ENCODE measurements around the gene DNAAF5.

Gene DNAAF5

DNA sequence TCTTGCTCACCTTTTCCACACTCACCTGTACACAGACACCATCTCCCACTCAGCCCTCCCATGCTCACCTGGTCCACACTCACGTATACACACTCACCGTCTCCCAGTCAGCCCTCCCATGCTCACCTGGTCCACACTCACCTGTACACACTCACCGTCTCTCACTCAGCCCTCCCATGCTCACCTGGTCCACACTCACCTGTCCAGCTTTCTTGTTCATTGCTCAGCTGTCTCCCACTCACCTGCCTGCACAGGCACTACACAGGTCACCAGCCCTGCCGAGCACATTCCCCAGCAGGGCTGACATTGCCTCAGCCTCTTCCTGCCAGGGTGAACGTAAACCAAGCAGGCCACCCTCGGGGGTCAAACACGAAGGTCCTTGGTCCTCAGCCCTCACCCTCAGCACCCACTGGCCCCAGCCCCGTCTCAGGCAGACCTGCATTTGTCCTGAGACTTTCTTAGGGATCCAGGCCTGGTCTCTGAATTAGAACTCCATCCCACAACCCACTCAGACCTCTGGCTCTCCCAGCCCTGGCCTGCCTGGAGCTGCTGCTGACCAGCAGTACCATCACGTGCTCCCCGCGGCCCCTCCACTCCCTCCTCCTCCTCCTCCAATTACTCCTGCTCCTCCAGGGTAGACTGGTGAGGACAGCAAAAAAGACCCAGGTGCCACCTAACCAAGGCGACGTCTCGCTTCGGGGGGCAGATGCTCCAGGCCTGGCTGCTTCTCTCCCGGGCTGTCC lies 12.8 kb upstream of the DNAAF5 start:
- H3K27me3 Mint-ChIP-seq (ENCODE audit: low read depth) = peaks cover 10% of the 10 kb centered on the region
- H3K4me3 Mint-ChIP-seq = peak overlapping the region; percentile 54
- peaks cover 7% of the 10 kb centered on the region for H3K36me3 Mint-ChIP-seq (ENCODE audit: low read depth)
- H3K27ac Mint-ChIP-seq = peak overlapping the region; percentile 59
- peaks cover 5% of the 10 kb centered on the region for H3K4me1 Mint-ChIP-seq (ENCODE audit: low read depth)
- H3K9me3 Mint-ChIP-seq = no peaks in the 10 kb centered on the region

GRCh38 chr7:714251-714671 lies 12.2 kb upstream of the DNAAF5 start:
- peaks cover 5% of the 10 kb centered on the region for H3K4me1 Mint-ChIP-seq (ENCODE audit: low read depth)
- no peak overlapping the region for H3K27ac Mint-ChIP-seq
- H3K4me3 Mint-ChIP-seq = no peak overlapping the region
- H3K9me3 Mint-ChIP-seq = no peaks in the 10 kb centered on the region
- peaks cover 7% of the 10 kb centered on the region for H3K36me3 Mint-ChIP-seq (ENCODE audit: low read depth)
- H3K27me3 Mint-ChIP-seq (ENCODE audit: low read depth) = peaks cover 10% of the 10 kb centered on the region

- peaks cover 3% of the 10 kb centered on the region for H3K36me3 Mint-ChIP-seq (ENCODE audit: low read depth)
- H3K4me1 Mint-ChIP-seq (ENCODE audit: low read depth) = peaks cover 5% of the 10 kb centered on the region
- H3K9me3 Mint-ChIP-seq = peaks cover 4% of the 10 kb centered on the region
- no peak overlapping the region for H3K4me3 Mint-ChIP-seq
- peaks cover 10% of the 10 kb centered on the region for H3K27me3 Mint-ChIP-seq (ENCODE audit: low read depth)
- H3K27ac Mint-ChIP-seq = no peak overlapping the region
Measured at GRCh38 chr7:716222-716621, 10.3 kb upstream of the DNAAF5 start.

- peaks cover 6% of the 10 kb centered on the region for H3K9me3 Mint-ChIP-seq
- H3K4me3 Mint-ChIP-seq = no peak overlapping the region
- peaks cover 5% of the 10 kb centered on the region for H3K4me1 Mint-ChIP-seq (ENCODE audit: low read depth)
- H3K36me3 Mint-ChIP-seq (ENCODE audit: low read depth) = peaks cover 4% of the 10 kb centered on the region
- H3K27me3 Mint-ChIP-seq (ENCODE audit: low read depth) = peaks cover 10% of the 10 kb centered on the region
- H3K27ac Mint-ChIP-seq = no peak overlapping the region
Measured at GRCh38 chr7:716636-717035, 9.9 kb upstream of the DNAAF5 start.

DNA sequence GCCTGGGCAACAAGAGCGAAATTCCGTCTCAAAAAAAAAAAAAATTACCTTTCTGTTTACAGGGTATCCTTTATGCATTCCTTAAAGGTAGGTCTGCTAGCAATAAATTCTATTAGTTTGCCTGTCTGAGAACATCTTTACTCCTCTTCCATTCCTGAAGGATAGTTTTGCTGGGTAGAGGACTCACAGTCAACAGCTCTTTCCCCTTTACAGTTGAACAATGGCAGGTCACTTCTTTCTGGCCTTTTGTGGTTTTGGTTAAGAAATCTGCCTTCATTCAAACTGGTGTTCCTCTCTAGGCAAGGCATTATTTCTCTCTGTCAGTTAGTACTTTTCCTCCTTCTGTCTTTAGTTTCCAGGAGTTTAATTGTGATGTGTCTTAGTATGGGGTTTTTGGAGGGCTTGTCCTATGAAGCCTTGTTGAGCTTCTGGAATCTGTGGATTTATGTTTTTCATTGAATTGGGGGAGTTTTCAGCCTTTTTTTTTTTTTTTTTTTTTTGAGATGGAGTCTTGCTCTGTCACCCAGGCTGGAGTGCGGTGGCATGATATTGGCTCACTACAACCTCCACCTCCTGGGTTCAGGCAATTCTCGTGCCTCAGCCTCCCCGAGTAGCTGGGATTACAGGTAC lies 4.8 kb upstream of the DNAAF5 start:
- Mint-ChIP-seq H3K36me3 (ENCODE audit: low read depth) (peaks cover 24% of the 10 kb centered on the region), H3K4me3 (no peak overlapping the region), H3K9me3 (peaks cover 20% of the 10 kb centered on the region), H3K27me3 (ENCODE audit: low read depth) (no peaks in the 10 kb centered on the region), H3K4me1 (ENCODE audit: low read depth) (peaks cover 11% of the 10 kb centered on the region), H3K27ac (no peak overlapping the region)

DNA sequence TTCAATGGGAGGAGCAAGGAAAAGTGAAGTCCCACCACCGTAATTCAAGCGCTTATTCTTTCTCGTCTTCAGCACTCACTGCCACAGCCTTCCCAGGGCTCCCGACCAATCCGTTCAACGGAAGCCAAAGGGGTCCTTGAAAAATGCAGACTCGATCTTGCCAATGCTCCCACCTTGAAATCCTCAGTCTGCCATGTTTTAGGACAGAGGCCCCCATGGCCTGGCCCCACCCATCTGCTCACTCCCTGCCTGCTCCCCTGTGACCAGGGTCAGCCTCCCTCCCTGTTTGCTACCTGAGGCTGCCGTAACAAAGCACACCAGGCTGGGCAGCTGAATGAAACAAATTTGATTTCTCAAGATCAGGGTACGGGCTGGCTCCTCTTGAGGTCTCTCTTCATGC lies 3.0 kb upstream of the DNAAF5 start:
- no peak overlapping the region for H3K27ac Mint-ChIP-seq
- no peak overlapping the region for H3K4me3 Mint-ChIP-seq
- H3K9me3 Mint-ChIP-seq = peaks cover 20% of the 10 kb centered on the region
- peaks cover 18% of the 10 kb centered on the region for H3K4me1 Mint-ChIP-seq (ENCODE audit: low read depth)
- no peaks in the 10 kb centered on the region for H3K27me3 Mint-ChIP-seq (ENCODE audit: low read depth)
- H3K36me3 Mint-ChIP-seq (ENCODE audit: low read depth) = peaks cover 24% of the 10 kb centered on the region

DNA sequence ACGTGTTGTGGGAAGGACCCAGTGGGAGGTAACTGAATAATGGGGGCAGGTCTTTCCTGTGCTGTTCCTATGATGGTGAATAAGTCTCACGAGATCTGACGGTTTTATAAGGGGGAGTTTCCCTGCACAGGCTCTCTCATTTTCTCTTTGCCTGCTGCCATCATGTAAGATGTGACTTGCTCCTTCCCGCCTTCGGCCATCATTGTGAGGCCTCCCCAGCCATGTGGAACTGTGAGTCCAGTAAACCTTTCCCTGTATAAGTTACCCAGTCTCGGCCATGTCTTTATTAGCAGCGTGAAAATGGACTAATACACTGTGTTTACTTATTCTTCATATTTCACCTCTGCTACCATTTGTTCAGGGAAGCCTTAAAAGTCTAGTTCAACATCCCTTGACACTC lies 2.2 kb upstream of the DNAAF5 start:
- H3K4me3 Mint-ChIP-seq = no peak overlapping the region
- no peaks in the 10 kb centered on the region for H3K27me3 Mint-ChIP-seq (ENCODE audit: low read depth)

GRCh38 chr7:725223-726005 lies 1.1 kb upstream of the DNAAF5 start:
- Mint-ChIP-seq H3K27me3 (ENCODE audit: low read depth) (no peaks in the 10 kb centered on the region), H3K27ac (peak overlapping the region; percentile 70), H3K9me3 (peaks cover 20% of the 10 kb centered on the region), H3K4me3 (peak overlapping the region; percentile 63), H3K4me1 (ENCODE audit: low read depth) (peaks cover 18% of the 10 kb centered on the region), H3K36me3 (ENCODE audit: low read depth) (peaks cover 26% of the 10 kb centered on the region)

More for the DNA sequence above, 2.2 kb upstream of the DNAAF5 start:
- Mint-ChIP-seq H3K4me1 (ENCODE audit: low read depth) (peaks cover 18% of the 10 kb centered on the region), H3K27ac (no peak overlapping the region), H3K36me3 (ENCODE audit: low read depth) (peaks cover 24% of the 10 kb centered on the region), H3K9me3 (peaks cover 20% of the 10 kb centered on the region)

DNA sequence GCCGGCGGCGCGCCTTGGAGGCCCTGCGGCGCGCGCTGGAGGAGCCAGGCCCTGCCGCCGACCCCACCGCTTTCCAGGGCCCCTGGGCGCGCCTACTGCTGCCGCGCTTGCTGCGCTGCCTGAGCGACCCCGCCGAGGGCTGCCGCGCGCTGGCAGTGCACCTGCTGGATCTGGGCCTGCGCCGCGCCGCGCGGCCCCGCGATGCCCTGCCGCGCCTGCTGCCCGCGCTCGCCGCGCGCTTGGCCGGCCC lies 280 bp downstream of the DNAAF5 start:
- no peak overlapping the region for H3K4me3 Mint-ChIP-seq
- peaks cover 24% of the 10 kb centered on the region for H3K36me3 Mint-ChIP-seq (ENCODE audit: low read depth)
- H3K9me3 Mint-ChIP-seq = peaks cover 13% of the 10 kb centered on the region
- peaks cover 18% of the 10 kb centered on the region for H3K4me1 Mint-ChIP-seq (ENCODE audit: low read depth)
- H3K27me3 Mint-ChIP-seq (ENCODE audit: low read depth) = no peaks in the 10 kb centered on the region
- H3K27ac Mint-ChIP-seq = no peak overlapping the region

DNA sequence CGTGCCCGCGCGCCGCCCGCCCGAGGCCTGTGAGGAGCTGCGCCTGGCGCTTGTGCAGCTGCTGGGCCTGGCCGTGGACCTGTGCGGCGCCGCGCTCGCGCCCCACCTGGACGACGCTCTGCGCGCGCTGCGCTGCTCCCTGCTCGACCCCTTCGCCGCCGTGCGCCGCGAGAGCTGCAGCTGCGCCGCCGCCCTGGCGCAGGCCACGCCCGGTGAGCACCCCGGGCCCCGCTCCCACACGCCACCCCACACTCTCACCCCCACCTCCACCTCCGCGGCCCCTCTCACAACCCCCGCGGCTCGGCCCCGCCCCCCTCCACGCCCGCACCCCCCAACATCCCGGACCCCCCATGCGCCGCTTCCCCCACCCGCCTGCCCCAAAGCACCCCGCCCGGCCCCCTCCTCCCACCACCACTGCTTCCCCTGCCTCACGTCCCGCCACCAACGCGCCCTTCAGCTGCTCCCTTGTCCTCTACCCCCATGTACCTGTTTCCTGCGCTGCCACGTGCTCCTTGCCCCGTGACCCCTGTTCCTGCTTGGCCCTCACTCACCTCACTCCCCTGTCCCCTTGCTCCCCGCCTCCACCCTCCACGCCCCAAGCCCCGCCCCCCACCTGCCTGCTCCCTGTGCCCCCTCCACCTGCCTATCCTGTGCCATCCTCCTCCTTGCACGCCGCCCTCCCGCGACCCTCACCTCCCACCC lies 756 bp downstream of the DNAAF5 start, which contains the start of gene PRKAR1B:
TSS of gene PRKAR1B (minus strand) at position 178 of the 702 bp plus-strand sequence. CDS start 15,776 bp downstream, outside the sequence.
- Mint-ChIP-seq H3K27ac (peak within 1 kb of the TSS; percentile 80), H3K4me3 (peak within 1 kb of the TSS; percentile 88), H3K27me3 (ENCODE audit: low read depth) (no peaks in the 10 kb centered on the region), H3K36me3 (ENCODE audit: low read depth) (peaks cover 22% of the 10 kb centered on the region), H3K9me3 (peaks cover 11% of the 10 kb centered on the region), H3K4me1 (ENCODE audit: low read depth) (peaks cover 17% of the 10 kb centered on the region)

- Mint-ChIP-seq H3K36me3 (ENCODE audit: low read depth) (peaks cover 18% of the 10 kb centered on the region), H3K27ac (peak overlapping the region; percentile 79), H3K27me3 (ENCODE audit: low read depth) (no peaks in the 10 kb centered on the region), H3K4me1 (ENCODE audit: low read depth) (peaks cover 17% of the 10 kb centered on the region), H3K9me3 (peaks cover 11% of the 10 kb centered on the region), H3K4me3 (peak overlapping the region; percentile 88)
Measured at GRCh38 chr7:727806-728460, 1.4 kb downstream of the DNAAF5 start.

DNA sequence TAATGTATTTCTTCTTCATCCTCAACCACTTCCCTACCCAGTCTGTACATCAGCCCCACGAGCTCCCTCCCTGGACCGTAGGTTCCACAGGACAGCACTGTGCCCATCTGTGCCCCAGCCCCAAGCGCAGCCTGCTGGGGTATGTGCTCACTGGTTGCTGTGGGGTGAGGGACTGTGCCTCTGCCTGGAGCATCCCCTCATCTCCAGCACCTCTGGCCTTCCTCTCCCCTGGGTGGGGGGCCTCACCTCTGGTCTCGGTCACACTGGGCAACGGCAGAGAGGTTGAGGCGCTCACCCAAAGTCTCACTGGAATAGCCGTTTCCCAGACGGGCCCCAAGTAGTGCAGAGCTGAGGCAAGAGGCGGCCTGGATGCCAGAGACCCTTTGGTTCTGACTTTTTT lies 2.1 kb downstream of the DNAAF5 start:
- peaks cover 23% of the 10 kb centered on the region for H3K36me3 Mint-ChIP-seq (ENCODE audit: low read depth)
- peaks cover 17% of the 10 kb centered on the region for H3K4me1 Mint-ChIP-seq (ENCODE audit: low read depth)
- peaks cover 10% of the 10 kb centered on the region for H3K9me3 Mint-ChIP-seq
- H3K27me3 Mint-ChIP-seq (ENCODE audit: low read depth) = no peaks in the 10 kb centered on the region
- no peak overlapping the region for H3K27ac Mint-ChIP-seq
- H3K4me3 Mint-ChIP-seq = peak overlapping the region; percentile 88

DNA sequence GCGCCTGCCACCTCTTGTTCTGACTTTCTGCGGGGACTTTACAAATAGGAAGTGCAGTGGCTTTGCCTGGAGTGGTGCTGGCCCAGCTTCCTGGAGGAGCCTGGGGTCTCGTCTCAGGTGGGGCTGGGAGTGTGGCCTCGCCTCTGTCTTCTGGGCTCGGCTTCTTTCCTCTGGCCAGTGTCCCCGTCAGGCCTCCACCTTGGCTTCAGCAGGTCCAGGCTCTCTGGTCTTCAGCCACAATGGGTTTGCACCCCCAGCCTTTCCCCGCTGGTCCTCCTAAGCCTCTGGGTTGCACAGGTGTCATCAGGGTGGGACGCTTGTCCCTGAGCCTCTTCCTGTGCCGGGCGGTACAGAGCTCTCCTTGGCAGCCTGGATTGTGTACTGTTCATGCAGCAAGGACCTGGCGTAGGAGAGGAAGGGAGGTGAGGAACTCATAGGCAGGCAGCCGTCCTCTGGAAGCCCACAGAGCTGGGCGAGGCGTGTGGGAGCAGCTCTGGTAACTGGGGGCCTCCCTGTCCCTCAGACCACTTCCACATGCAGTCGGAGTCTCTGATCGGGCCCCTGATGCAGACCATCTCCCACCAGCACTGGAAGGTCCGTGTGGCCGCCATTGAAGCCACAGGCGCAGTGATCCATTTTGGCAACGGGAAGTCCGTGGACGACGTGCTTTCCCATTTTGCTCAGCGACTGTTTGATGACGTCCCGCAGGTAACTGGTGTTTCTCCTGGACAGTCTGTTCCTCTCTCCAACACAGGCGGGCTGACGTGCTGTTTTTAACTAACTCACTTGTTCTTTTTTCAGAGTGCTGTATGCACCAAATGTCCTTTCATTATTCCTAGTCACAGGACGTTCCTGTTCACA lies 2.9 kb downstream of the DNAAF5 start:
- Mint-ChIP-seq H3K27ac (no peak overlapping the region), H3K4me1 (ENCODE audit: low read depth) (peaks cover 15% of the 10 kb centered on the region), H3K4me3 (peak overlapping the region; percentile 28), H3K36me3 (ENCODE audit: low read depth) (peaks cover 15% of the 10 kb centered on the region), H3K27me3 (ENCODE audit: low read depth) (no peaks in the 10 kb centered on the region), H3K9me3 (peaks cover 2% of the 10 kb centered on the region)
